Mucosa of descending colon (tissue), 3 donors: ENCODE results near the gene HPS1. TPM values are rescaled to one million over a fixed set of nuclear protein-coding genes. Genes with fewer than 3 reads are reported as not detected.

Source experiments
- ATAC-seq: fragments of 200-7000 bp; cut with Tn5 transposase; one replicate; pipeline ENCODE4 v1.9.1; 2020; ENCODE audit warnings: mild to moderate bottlenecking, moderate library complexity
- DNase-seq, 3 donors: peaks; one replicate each; pipeline ENCODE4 v3.0.0-alpha.2; 2020
- H3K36me3 ChIP-seq: fragments of 200-600 bp; one replicate; pipeline ENCODE4 v1.8.0; 2021; ENCODE audit warnings: low read depth, mild to moderate bottlenecking
- H3K4me1 ChIP-seq: fragments of 200-600 bp; one replicate; pipeline ENCODE4 v1.8.0; 2021; ENCODE audit warnings: low read depth, mild to moderate bottlenecking
- H3K4me3 ChIP-seq: fragments of 200-600 bp; one replicate; pipeline ENCODE4 v1.8.0; 2021; ENCODE audit warnings: mild to moderate bottlenecking
- H3K9me3 ChIP-seq: fragments of 200-600 bp; one replicate; pipeline ENCODE4 v1.8.0; 2021; ENCODE audit warnings: mild to moderate bottlenecking
- CTCF ChIP-seq: fragments of 200-600 bp; IDR thresholded peaks from one replicate; pipeline ENCODE4 v1.8.0; 2022; ENCODE audit warnings: antibody characterized with exemption, mild to moderate bottlenecking
- intact Hi-C, 2 donors: fragments of 100-400 bp; cut with DNase I in 1 of 2; cut with micrococcal nuclease in 1 of 2; formaldehyde crosslinking; loops; one replicate each; pipeline versions ENCODE4 v1.11.0 to v1.11.1; 2022; cut with DNase I, micrococcal nuclease
- total RNA-seq, 3 donors: library from RNA; stranded (reverse); fragmentation: NEBNext Ultra II Directional in 2 of 3; extraction: Animal tissue kit (Norgen Biotek cat#: 25700) in 2 of 3; gene quantifications; one replicate each; pipeline versions ENCODE4 v1.2.1 to v1.2.4, GENCODE V29; 2021 to 2023
- donor health status: DM: no; HTN: no; CAD: no; lungs with moderate emphysema.
- donor health status: DM: no; HTN: no; CAD: no.
- donor health status: DM: no; HTN: yes; CAD: no.

The HPS1 gene
- total RNA-seq, 3 donors from 2014 or later: 80.9 to 101 (median 85.4) TPM

GRCh38 chr10:98438715-98439114, 8.0 kb downstream of the HPS1 start:
- Histone ChIP-seq H3K4me1 (no peaks in the 10 kb centered on the region), H3K9me3 (no peaks in the 10 kb centered on the region), H3K36me3 (peaks cover 5% of the 10 kb centered on the region), H3K4me3 (no peak overlapping the region)
- no peak for TF ChIP-seq CTCF
- intact Hi-C loops: no loop called here
- no peak for ATAC-seq
- no peak for DNase-seq

DNA sequence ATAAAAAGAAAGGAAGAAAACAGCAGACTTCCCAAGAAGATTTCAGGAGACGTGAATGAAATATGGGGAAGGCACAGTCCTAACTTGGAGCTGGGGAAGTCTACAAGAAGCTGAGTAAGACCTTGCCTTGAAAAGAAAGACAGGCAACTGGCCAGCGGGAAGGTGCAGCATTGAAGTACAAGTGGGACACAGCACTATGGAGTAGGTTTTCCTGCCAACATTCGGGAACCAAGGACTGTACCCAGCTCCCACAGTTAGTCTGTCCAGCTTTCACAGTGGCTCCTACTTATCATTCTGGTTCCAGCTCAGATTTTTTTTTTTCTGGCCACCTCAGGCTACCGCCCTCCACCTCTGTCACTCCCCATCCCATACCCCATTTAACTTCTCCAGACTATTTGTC, 10.0 kb downstream of the HPS1 start:
- TF ChIP-seq CTCF: no peak
- ATAC-seq (no peak), DNase-seq (no peak)
- Histone ChIP-seq H3K4me3 (no peak overlapping the region), H3K9me3 (no peaks in the 10 kb centered on the region), H3K4me1 (no peaks in the 10 kb centered on the region), H3K36me3 (peaks cover 5% of the 10 kb centered on the region)
- intact Hi-C loops: no loop called here

GRCh38 chr10:98435178-98435577, 11.6 kb downstream of the HPS1 start:
- no peaks in the 10 kb centered on the region for H3K36me3 ChIP-seq
- intact Hi-C loops: no loop called here
- no peak for DNase-seq
- H3K4me3 ChIP-seq: no peak overlapping the region
- ATAC-seq: no peak
- H3K4me1 ChIP-seq: no peaks in the 10 kb centered on the region
- no peaks in the 10 kb centered on the region for H3K9me3 ChIP-seq
- no peak for TF ChIP-seq CTCF

GRCh38 chr10:98433881-98434732, 12.6 kb downstream of the HPS1 start:
- ATAC-seq: no peak
- no peak for DNase-seq
- intact Hi-C loops: no loop called here
- no peaks in the 10 kb centered on the region for H3K36me3 ChIP-seq
- no peaks in the 10 kb centered on the region for H3K9me3 ChIP-seq
- no peak for TF ChIP-seq CTCF
- no peak overlapping the region for H3K4me3 ChIP-seq
- H3K4me1 ChIP-seq: no peaks in the 10 kb centered on the region

DNA sequence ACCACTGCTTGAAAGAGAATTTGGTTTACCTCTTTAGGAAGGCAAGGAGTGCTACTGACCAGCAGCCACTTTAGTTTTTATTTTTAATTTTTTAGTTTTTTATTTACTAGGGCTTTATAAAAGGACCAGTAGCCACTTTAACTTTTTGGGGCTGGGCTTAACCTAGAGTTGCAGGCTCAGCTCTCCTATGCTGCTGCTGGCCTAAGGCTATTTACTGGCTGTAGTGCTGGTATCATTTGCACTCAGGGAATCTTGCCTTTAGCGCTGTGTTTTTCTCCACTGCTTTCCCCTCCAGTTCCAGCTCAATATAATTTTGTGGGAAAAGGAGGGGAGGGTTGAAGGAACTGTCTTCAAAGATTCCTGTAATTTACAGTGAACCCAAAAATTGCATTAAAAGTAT, 13.4 kb downstream of the HPS1 start:
- Histone ChIP-seq H3K36me3 (no peaks in the 10 kb centered on the region), H3K4me1 (no peaks in the 10 kb centered on the region), H3K9me3 (no peaks in the 10 kb centered on the region), H3K4me3 (no peak overlapping the region)
- ATAC-seq: no peak
- no peak for TF ChIP-seq CTCF
- intact Hi-C loops: no loop called here
- DNase-seq: no peak
